Esophagus muscularis mucosa (tissue), 3 donors: Measurements from ENCODE around the gene RGMB.

Source experiments
- POLR2A ChIP-seq: fragments of 450-650 bp; IDR thresholded peaks from one replicate; pipeline ENCODE4 v1.6.1; 2017; ENCODE audit warnings: antibody characterized with exemption, moderate library complexity, mild to moderate bottlenecking, low read depth
- TF ChIP-seq, protein P1 (sequence below), 3 experiments: fragments of 200-600 bp in 2 of 3; fragments of 450-650 bp in 1 of 3; sonication (generic) in 2 of 3; IDR thresholded peaks; one replicate each; pipeline ENCODE4 v1.5.1; 2017 to 2019; ENCODE audit warnings: antibody characterized with exemption in 3 of 3, mild to moderate bottlenecking in 2 of 3, moderate library complexity in 1 of 3

DNA sequence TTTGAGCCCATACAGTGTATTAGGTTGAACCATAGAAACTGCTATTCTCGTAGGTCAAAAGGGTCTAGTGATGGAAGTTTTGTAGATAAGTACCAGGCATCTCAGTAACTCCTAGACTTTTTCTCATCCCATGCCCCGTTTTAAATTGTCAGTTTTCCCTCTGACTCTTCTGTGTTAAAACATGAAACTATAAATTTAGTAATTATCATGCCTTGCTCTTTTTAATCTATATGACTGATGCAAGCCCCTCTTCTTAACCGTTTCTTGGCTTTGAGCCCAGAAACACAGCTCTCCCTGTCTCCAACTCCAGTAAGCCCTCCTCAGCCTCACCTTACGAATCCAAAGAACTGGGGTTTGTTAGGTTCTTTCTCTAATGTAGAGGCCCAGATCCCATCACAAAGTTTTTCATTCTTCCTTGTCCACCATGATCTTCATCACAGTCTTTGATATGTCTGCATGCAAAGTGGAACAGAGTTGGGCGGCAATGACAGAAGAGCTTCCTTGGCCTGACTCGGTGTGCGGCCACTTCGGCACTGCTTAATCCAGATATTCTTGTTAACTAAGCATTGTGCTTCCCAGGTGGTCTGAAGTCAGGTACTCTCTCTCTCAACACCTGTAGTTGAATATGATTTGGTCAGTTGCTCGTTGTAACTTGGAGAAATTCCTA lies 21.1 kb downstream of the RGMB start:
- TF ChIP-seq, protein P1, sequence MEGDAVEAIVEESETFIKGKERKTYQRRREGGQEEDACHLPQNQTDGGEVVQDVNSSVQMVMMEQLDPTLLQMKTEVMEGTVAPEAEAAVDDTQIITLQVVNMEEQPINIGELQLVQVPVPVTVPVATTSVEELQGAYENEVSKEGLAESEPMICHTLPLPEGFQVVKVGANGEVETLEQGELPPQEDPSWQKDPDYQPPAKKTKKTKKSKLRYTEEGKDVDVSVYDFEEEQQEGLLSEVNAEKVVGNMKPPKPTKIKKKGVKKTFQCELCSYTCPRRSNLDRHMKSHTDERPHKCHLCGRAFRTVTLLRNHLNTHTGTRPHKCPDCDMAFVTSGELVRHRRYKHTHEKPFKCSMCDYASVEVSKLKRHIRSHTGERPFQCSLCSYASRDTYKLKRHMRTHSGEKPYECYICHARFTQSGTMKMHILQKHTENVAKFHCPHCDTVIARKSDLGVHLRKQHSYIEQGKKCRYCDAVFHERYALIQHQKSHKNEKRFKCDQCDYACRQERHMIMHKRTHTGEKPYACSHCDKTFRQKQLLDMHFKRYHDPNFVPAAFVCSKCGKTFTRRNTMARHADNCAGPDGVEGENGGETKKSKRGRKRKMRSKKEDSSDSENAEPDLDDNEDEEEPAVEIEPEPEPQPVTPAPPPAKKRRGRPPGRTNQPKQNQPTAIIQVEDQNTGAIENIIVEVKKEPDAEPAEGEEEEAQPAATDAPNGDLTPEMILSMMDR (IDR thresholded peaks at IDR 0.05), result no peak
- no peak for TF ChIP-seq POLR2A
